A673 (cell line): ENCODE measurements around the gene TMEM129.

Experiments used
- CTCF ChIP-seq: fragments of 300-800, 200-600 bp; sonication (generic); conservative IDR thresholded peaks from 2 replicates; pipeline ENCODE4 v1.5.1; 2017; ENCODE audit warnings: low read depth, mild to moderate bottlenecking, antibody characterized with exemption, low read length, moderate library complexity, mixed read lengths
- EZH2 ChIP-seq: fragments of 200-600 bp; sonication (generic); IDR thresholded peaks from 2 replicates; pipeline ENCODE4 v1.6.1; 2017; ENCODE audit warnings: borderline replicate concordance, low read depth, mild to moderate bottlenecking, mixed read lengths, antibody characterized with exemption, low read length; ENCODE audit not compliant: poor library complexity, severe bottlenecking

- TF ChIP-seq CTCF (no peak), EZH2 (no peak)
These were observed 32.2 kb upstream of the TMEM129 start for GRCh38 chr4:1753294-1753696.
